Spleen (tissue), 7 donors: ENCODE measurements around the gene PAX3.

ENCODE experiments used
- CTCF ChIP-seq, 11 experiments: fragments of 200-600 bp in 7 of 11; fragments of 450-650 bp in 4 of 11; sonication (generic) in 4 of 11; IDR thresholded peaks in 8 of 11; conservative IDR thresholded peaks in 3 of 11; 1 replicate in 7 of 11; 2 replicates in 4 of 11; pipeline versions ENCODE4 v1.4.0 to v1.8.0; 2016 to 2021; ENCODE audit warnings: antibody characterized with exemption in 11 of 11, inconsistent platforms in 4 of 11, mild to moderate bottlenecking in 1 of 11
- POLR2AphosphoS5 ChIP-seq, 3 donors: sonication (generic); formaldehyde crosslinking; IDR thresholded peaks; one replicate each; pipeline ENCODE4 v1.5.1; 2017; ENCODE audit warnings: antibody characterized with exemption in 3 of 3
- donor health status: DM: no; HTN: no; CAD: no; lungs with moderate emphysema.
- donor health status: DM: no; HTN: no; CAD: no.
- donor health status: DM: no; HTN: no; CAD: no.

- TF ChIP-seq CTCF (IDR thresholded peaks at IDR 0.05 in 8 of 11, conservative IDR thresholded peaks at IDR 0.05 in 3 of 11), result no peak
- no peak for TF ChIP-seq POLR2AphosphoS5 (IDR thresholded peaks at IDR 0.05)
These were observed 12.7 kb upstream of the PAX3 start for GRCh38 chr2:222311319-222311977.
